DND-41 (cell line): ENCODE data around the gene RUNX2.

Experiments used
- CTCF ChIP-seq: IDR thresholded peaks from 2 replicates; pipeline ENCODE4 v1.5.1; 2012; ENCODE audit warnings: borderline replicate concordance, low read length, moderate library complexity, mild to moderate bottlenecking; ENCODE audit not compliant: poor library complexity, severe bottlenecking; ENCODE audit errors: extremely low read depth
- EZH2 ChIP-seq: IDR thresholded peaks from 3 replicates; pipeline ENCODE4 v1.6.1; 2012; ENCODE audit warnings: borderline replicate concordance, low read depth, mild to moderate bottlenecking, moderate library complexity, low read length, inconsistent platforms; ENCODE audit not compliant: severe bottlenecking

GRCh38 chr6:45289751-45290514 lies 38.2 kb upstream of the RUNX2 start:
- TF ChIP-seq CTCF (no peak), EZH2 (no peak)
